ENCODE data around the gene MUCL3. TPM values are rescaled to one million over a fixed set of nuclear protein-coding genes. Genes with fewer than 3 reads are reported as not detected.

MUCL3 gene
- polyA plus RNA-seq, 1 donor (not counting 4 experiments of a cell fraction or from before 2014, with no cell fraction given) = not detected

GRCh38 chr6:30970946-30971345, 30.2 kb downstream of the MUCL3 start:
- H3K4me1 ChIP-seq (ENCODE audit: control insufficient read depth, extremely low read depth, insufficient read depth, low read length) = no peaks in the 10 kb centered on the region
- dilution Hi-C loops (cut with MboI; ENCODE audit: extremely low pct_ligation_motif_present, low sequenced_read_pairs) = no loop called here
- no peaks in the 10 kb centered on the region for H3K36me3 ChIP-seq (ENCODE audit: control insufficient read depth in 2 of 2, extremely low read depth in 1 of 2, insufficient read depth in 2 of 2, low read length in 2 of 2)
- H3K4me2 ChIP-seq (ENCODE audit: control insufficient read depth, extremely low read depth, insufficient read depth, low read depth, low read length) = no peak overlapping the region
- TF ChIP-seq EZH2 (IDR thresholded peaks at IDR 0.05; ENCODE audit: low read length) (no peak), CTCF (optimal IDR thresholded peaks at IDR 0.05 in 1 of 3, IDR thresholded peaks at IDR 0.05 in 1 of 3, conservative IDR thresholded peaks at IDR 0.05 in 1 of 3; ENCODE audit: extremely low read depth in 1 of 3, insufficient read depth in 2 of 3, low read length in 3 of 3) (no peak)
- H3K9me3 ChIP-seq (ENCODE audit: control insufficient read depth, low read depth, low read length) = no peaks in the 10 kb centered on the region
- H3K79me2 ChIP-seq (ENCODE audit: control insufficient read depth, insufficient read depth, low read length) = no peaks in the 10 kb centered on the region
- H4K20me1 ChIP-seq (ENCODE audit: control insufficient read depth, extremely low read depth, insufficient read depth, low read length) = no peaks in the 10 kb centered on the region
- H3K9ac ChIP-seq (ENCODE audit: control insufficient read depth, extremely low read depth, insufficient read depth, low read length) = no peak overlapping the region
- no peak for FAIRE-seq
- H3K4me3 ChIP-seq (ENCODE audit: control insufficient read depth in 2 of 3, extremely low read depth in 1 of 3, insufficient read depth in 2 of 3, low read depth in 1 of 3, low read length in 3 of 3) = no peak overlapping the region
- H3K27me3 ChIP-seq (ENCODE audit: control insufficient read depth, extremely low read depth, insufficient read depth, low read length) = no peaks in the 10 kb centered on the region
- no peaks in the 10 kb centered on the region for H3K9me1 ChIP-seq (ENCODE audit: control insufficient read depth, extremely low read depth, insufficient read depth, low read length)
- no peak overlapping the region for H3K27ac ChIP-seq (ENCODE audit: control insufficient read depth, insufficient read depth, low read length)
- DNase-seq (ENCODE audit: low read depth, low spot score) = no peak
- no peak overlapping the region for H2AFZ ChIP-seq (ENCODE audit: control insufficient read depth, low read length)

DNA sequence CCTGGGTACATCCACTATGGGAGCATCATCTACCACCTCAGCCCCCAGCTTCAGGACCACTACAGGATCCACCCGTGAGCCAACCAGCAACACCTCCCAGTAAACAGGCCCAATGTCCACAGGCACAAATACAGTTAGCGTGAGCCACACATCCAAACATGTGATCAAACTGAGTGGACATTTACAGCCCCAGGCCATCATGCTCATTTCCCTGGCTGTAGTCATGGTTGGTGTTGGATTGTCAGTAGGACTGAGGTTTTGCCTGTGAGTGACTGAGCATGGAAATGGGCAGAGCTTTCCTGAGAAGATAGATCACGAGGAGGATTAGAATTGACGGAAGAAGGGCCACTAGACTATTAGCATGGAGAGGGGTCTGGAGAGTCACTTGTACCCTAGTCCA, 32.0 kb downstream of the MUCL3 start:
- dilution Hi-C loops (cut with MboI; ENCODE audit: extremely low pct_ligation_motif_present, low sequenced_read_pairs) = no loop called here
- Histone ChIP-seq H3K9me3 (ENCODE audit: control insufficient read depth, low read depth, low read length) (no peaks in the 10 kb centered on the region), H3K27ac (ENCODE audit: control insufficient read depth, insufficient read depth, low read length) (no peak overlapping the region), H3K36me3 (ENCODE audit: control insufficient read depth in 2 of 2, extremely low read depth in 1 of 2, insufficient read depth in 2 of 2, low read length in 2 of 2) (no peaks in the 10 kb centered on the region), H3K4me2 (ENCODE audit: control insufficient read depth, extremely low read depth, insufficient read depth, low read depth, low read length) (no peak overlapping the region), H3K79me2 (ENCODE audit: control insufficient read depth, insufficient read depth, low read length) (no peaks in the 10 kb centered on the region), H4K20me1 (ENCODE audit: control insufficient read depth, extremely low read depth, insufficient read depth, low read length) (no peaks in the 10 kb centered on the region), H3K9ac (ENCODE audit: control insufficient read depth, extremely low read depth, insufficient read depth, low read length) (no peak overlapping the region), H3K4me3 (ENCODE audit: control insufficient read depth in 2 of 3, extremely low read depth in 1 of 3, insufficient read depth in 2 of 3, low read depth in 1 of 3, low read length in 3 of 3) (no peak overlapping the region), H3K27me3 (ENCODE audit: control insufficient read depth, extremely low read depth, insufficient read depth, low read length) (no peaks in the 10 kb centered on the region), H3K9me1 (ENCODE audit: control insufficient read depth, extremely low read depth, insufficient read depth, low read length) (no peaks in the 10 kb centered on the region), H3K4me1 (ENCODE audit: control insufficient read depth, extremely low read depth, insufficient read depth, low read length) (no peaks in the 10 kb centered on the region), H2AFZ (ENCODE audit: control insufficient read depth, low read length) (no peak overlapping the region)
- TF ChIP-seq CTCF (optimal IDR thresholded peaks at IDR 0.05 in 1 of 3, IDR thresholded peaks at IDR 0.05 in 1 of 3, conservative IDR thresholded peaks at IDR 0.05 in 1 of 3; ENCODE audit: extremely low read depth in 1 of 3, insufficient read depth in 2 of 3, low read length in 3 of 3) (no peak), EZH2 (IDR thresholded peaks at IDR 0.05; ENCODE audit: low read length) (no peak)
- no peak for DNase-seq (ENCODE audit: low read depth, low spot score)
- no peak for FAIRE-seq

Data from keratinocyte (primary cell).